GM23248 (cell line): ENCODE measurements around the gene SPATA3. TPM values are rescaled to one million over a fixed set of nuclear protein-coding genes. Genes with fewer than 3 reads are reported as not detected.

Experiments
- DNase-seq: peaks from one replicate; pipeline ENCODE4 v3.0.0-alpha.2; 2015
- H2AFZ ChIP-seq: fragments of 200-600 bp; sonication (generic); 2 replicates; pipeline ENCODE4 v1.6.1; 2016; ENCODE audit warnings: antibody characterized with exemption
- H3F3A ChIP-seq: fragments of 200-600 bp; sonication (generic); 2 replicates; pipeline ENCODE4 v1.6.1; 2016; ENCODE audit warnings: mild to moderate bottlenecking, antibody characterized with exemption, mixed run types; ENCODE audit not compliant: insufficient read depth
- H3K27ac ChIP-seq: fragments of 200-600 bp; sonication (generic); 2 replicates; pipeline ENCODE4 v1.5.1; 2016; ENCODE audit warnings: mild to moderate bottlenecking
- H3K27me3 ChIP-seq: fragments of 200-600 bp; sonication (generic); replicated peaks from 2 replicates; pipeline ENCODE4 v1.6.1; 2016; ENCODE audit warnings: mild to moderate bottlenecking; ENCODE audit not compliant: insufficient read depth
- H3K36me3 ChIP-seq: fragments of 200-600 bp; sonication (generic); 2 replicates; pipeline ENCODE4 v1.6.1; 2016; ENCODE audit warnings: low read depth, mild to moderate bottlenecking
- H3K4me1 ChIP-seq: fragments of 200-600 bp; sonication (generic); 2 replicates; pipeline ENCODE4 v1.6.1; 2016; ENCODE audit warnings: mild to moderate bottlenecking; ENCODE audit not compliant: insufficient read depth
- H3K4me2 ChIP-seq: fragments of 200-600 bp; sonication (generic); one replicate; pipeline ENCODE4 v1.6.1; 2016; ENCODE audit warnings: mild to moderate bottlenecking; ENCODE audit not compliant: unreplicated experiment
- H3K4me3 ChIP-seq: fragments of 200-600 bp; sonication (generic); 2 replicates; pipeline ENCODE4 v1.5.1; 2016; ENCODE audit warnings: mild to moderate bottlenecking
- H3K79me2 ChIP-seq: fragments of 200-600 bp; sonication (generic); 2 replicates; pipeline ENCODE4 v1.6.1; 2016; ENCODE audit warnings: mild to moderate bottlenecking; ENCODE audit not compliant: insufficient read depth
- H3K9ac ChIP-seq: fragments of 200-600 bp; sonication (generic); 2 replicates; pipeline ENCODE4 v1.6.1; 2016; ENCODE audit warnings: mild to moderate bottlenecking
- H3K9me2 ChIP-seq: fragments of 200-600 bp; sonication (generic); 2 replicates; pipeline ENCODE4 v1.6.1; 2016; ENCODE audit warnings: mixed run types, mild to moderate bottlenecking, moderate library complexity; ENCODE audit not compliant: insufficient read depth
- H3K9me3 ChIP-seq: fragments of 200-600 bp; sonication (generic); one replicate; pipeline ENCODE4 v1.6.1; 2017; ENCODE audit warnings: low read depth
- H4K20me1 ChIP-seq: fragments of 200-600 bp; sonication (generic); 2 replicates; pipeline ENCODE4 v1.6.0; 2016; ENCODE audit not compliant: insufficient read depth
- EZH2 ChIP-seq: fragments of 200-600 bp; sonication (generic); IDR thresholded peaks from 2 replicates; pipeline ENCODE4 v1.6.1; 2018; ENCODE audit warnings: antibody characterized with exemption, mild to moderate bottlenecking; ENCODE audit not compliant: insufficient read depth, poor library complexity, severe bottlenecking
- EZH2phosphoT487 ChIP-seq: fragments of 200-600 bp; sonication (generic); IDR thresholded peaks from 2 replicates; pipeline ENCODE4 v1.6.1; 2018; ENCODE audit warnings: antibody characterized with exemption, moderate library complexity, mild to moderate bottlenecking, low read depth; ENCODE audit not compliant: insufficient read depth
- WGBS, 2 experiments: methylation state at CpG; one replicate each; pipeline ENCODE4 v1.1.6; 2015 to 2017; ENCODE audit warnings: low lambda C conversion rate in 2 of 2, low coverage in 1 of 2; ENCODE audit errors: missing lambda C conversion rate in 2 of 2; 5-methylcytosine and 5-hydroxymethylcytosine counted together
- in situ Hi-C: fragments of 300-500 bp; cut with MboI; formaldehyde crosslinking; loops from 2 replicates; pipeline ENCODE4 v1.15.0; 2020
- polyA plus RNA-seq: library from polyadenylated mRNA; unstranded; fragments of >200 nt; fragmentation: Nextera tagmentation; extraction: Ambion mirVana; gene quantifications from 2 replicates; pipeline ENCODE4 v1.2.1, GENCODE V29; 2016
- total RNA-seq: library from RNA; depleted of rRNA; stranded (reverse); fragments of >200 nt; shearing (Covaris generic); gene quantifications from 2 replicates; pipeline ENCODE4 v1.2.3, GENCODE V29; 2014

The SPATA3 gene
- total and polyA plus RNA-seq, 2 experiments from 2014 or later, result not detected

DNA sequence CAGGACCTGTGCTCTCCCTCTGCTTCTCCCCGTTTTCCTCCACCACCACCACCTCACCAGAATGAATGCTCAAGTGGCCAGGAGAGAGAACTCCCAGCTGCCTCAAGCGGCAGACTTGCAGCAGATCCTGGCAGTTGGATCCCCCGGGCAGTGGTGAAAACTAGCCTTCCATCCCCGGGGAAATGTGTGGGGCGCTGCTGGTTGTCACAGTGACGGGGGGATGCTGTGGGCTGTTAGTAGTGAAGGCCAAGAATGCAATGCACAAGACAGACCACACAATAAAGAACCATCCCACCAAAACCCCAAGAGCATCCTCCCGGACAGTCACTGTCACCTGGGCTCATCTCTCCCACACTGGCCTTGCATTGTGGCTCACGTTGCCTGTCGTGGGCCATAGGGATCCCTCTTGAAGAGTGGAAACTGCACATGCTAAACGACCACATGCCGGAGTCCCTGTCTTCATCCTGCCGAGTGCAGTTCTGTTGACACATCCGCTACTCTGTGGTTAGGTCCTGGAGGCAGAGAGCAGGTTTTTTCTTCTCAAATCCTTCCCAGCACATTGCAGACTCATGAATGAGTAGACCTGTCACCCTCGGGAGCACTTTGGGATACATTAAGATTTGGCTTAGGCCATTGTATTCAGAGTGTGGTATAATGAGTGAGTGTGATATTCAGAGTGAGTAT, 13.5 kb downstream of the SPATA3 start:
- Histone ChIP-seq H3K27me3 (peaks cover 40% of the 10 kb centered on the region), H3K9me2 (no peaks in the 10 kb centered on the region), H3K36me3 (no peaks in the 10 kb centered on the region), H3K4me3 (no peak overlapping the region), H4K20me1 (no peaks in the 10 kb centered on the region), H3K4me2 (no peak overlapping the region), H2AFZ (no peak overlapping the region), H3K4me1 (no peaks in the 10 kb centered on the region), H3K79me2 (no peaks in the 10 kb centered on the region), H3K27ac (no peak overlapping the region), H3K9ac (no peak overlapping the region), H3F3A (no peaks in the 10 kb centered on the region), H3K9me3 (no peaks in the 10 kb centered on the region)
- TF ChIP-seq EZH2phosphoT487 (no peak), EZH2 (no peak)
- in situ Hi-C loops, result no loop called here
- no peak for DNase-seq
- WGBS, 2 experiments, result 38 to 40% methylated on average over 14 of the region's 14 CpGs

DNA sequence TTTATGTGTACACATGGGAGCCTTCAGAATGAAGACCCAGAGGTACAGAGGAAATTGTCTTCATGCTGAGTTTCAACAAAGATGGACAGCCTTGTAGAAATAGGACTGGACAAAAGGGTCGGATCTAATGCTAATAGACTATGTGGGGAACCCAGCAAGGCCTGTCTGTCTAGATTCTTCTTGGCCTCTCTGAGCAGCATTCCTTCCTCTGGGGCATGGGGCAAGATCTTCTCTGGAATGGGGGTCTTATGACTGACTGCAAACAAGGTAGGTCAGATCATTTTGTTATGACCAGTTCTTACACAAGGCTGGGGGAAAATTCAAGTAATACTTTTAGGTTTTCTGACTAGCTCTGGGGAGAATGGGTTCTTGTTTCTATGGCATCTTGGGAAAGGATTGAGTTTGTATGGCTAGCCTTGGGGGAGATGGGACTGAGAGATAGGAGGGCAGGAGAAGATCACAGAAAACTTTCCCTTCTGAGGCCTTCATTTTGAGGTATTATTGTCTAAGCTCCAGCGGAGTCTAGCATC, 14.3 kb downstream of the SPATA3 start:
- Histone ChIP-seq H3K27ac (no peak overlapping the region), H3K4me1 (no peaks in the 10 kb centered on the region), H3K9ac (no peak overlapping the region), H3K9me2 (no peaks in the 10 kb centered on the region), H2AFZ (no peak overlapping the region), H3K27me3 (peaks cover 47% of the 10 kb centered on the region), H3K79me2 (no peaks in the 10 kb centered on the region), H3K4me2 (no peak overlapping the region), H3K36me3 (no peaks in the 10 kb centered on the region), H3K4me3 (no peak overlapping the region), H4K20me1 (no peaks in the 10 kb centered on the region), H3F3A (no peaks in the 10 kb centered on the region), H3K9me3 (no peaks in the 10 kb centered on the region)
- in situ Hi-C loops, result no loop called here
- no peak for DNase-seq
- 43 to 53% methylated on average over 2 of the region's 2 CpGs for WGBS, 2 experiments
- no peak for TF ChIP-seq EZH2phosphoT487
- no peak for TF ChIP-seq EZH2

DNA sequence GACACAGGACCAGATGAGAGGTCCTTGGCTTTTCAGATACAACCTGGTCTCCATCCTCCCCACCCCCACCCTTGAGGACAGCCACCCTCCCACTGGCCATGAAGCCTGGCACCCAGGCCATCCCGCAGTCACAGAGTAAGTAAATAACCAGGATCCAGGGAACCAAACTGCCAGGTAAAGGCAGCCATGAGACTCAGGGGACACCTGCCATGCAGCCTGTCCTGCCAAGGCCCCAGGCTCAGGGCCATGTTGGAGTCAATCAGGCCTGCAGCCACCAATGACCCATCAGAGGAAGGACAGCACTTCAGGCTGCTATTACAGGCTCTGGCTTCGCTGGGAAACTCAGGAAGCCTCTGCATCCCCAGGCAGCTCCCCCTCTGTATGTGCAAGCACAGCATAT, 15.6 kb downstream of the SPATA3 start:
- DNase-seq, result no peak
- Histone ChIP-seq H3K9ac (no peak overlapping the region), H3K79me2 (no peaks in the 10 kb centered on the region), H3K27ac (no peak overlapping the region), H3K36me3 (no peaks in the 10 kb centered on the region), H2AFZ (no peak overlapping the region), H3F3A (no peaks in the 10 kb centered on the region), H4K20me1 (no peaks in the 10 kb centered on the region), H3K4me1 (no peaks in the 10 kb centered on the region), H3K9me2 (no peaks in the 10 kb centered on the region), H3K27me3 (peaks cover 53% of the 10 kb centered on the region), H3K4me3 (no peak overlapping the region), H3K9me3 (no peaks in the 10 kb centered on the region), H3K4me2 (no peak overlapping the region)
- TF ChIP-seq EZH2phosphoT487 (no peak), EZH2 (no peak)
- in situ Hi-C loops, result no loop called here
- 48 to 51% methylated on average over 2 of the region's 2 CpGs for WGBS, 2 experiments

DNA sequence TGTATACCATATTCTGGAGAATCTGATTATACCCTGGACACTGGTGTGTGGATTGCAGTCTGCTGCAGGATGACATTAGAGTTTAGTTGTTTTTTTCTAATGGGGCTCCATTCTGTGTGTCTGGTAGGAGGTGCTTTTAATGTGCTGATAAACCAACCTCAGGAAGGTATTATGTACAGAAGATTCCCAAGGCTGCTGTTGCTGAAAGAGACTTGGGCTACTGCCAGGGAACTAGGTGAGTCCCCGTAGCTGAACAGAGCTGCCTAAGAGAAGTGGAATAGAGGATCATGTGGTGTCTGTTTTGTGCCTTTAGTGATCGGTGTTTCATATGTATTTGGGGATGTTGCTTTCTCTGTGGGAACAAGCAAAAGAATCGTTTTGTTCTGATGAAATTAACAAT, 16.5 kb downstream of the SPATA3 start:
- H3K9me3 ChIP-seq, result no peaks in the 10 kb centered on the region
- TF ChIP-seq EZH2 (no peak), EZH2phosphoT487 (no peak)

More for the DNA sequence above, 16.5 kb downstream of the SPATA3 start:
- in situ Hi-C loops, result no loop called here
- Histone ChIP-seq H4K20me1 (no peaks in the 10 kb centered on the region), H3K27me3 (peaks cover 62% of the 10 kb centered on the region), H3F3A (no peaks in the 10 kb centered on the region), H2AFZ (no peak overlapping the region), H3K4me2 (no peak overlapping the region), H3K4me1 (no peaks in the 10 kb centered on the region), H3K36me3 (no peaks in the 10 kb centered on the region), H3K9me2 (no peaks in the 10 kb centered on the region), H3K4me3 (no peak overlapping the region), H3K79me2 (no peaks in the 10 kb centered on the region), H3K27ac (no peak overlapping the region), H3K9ac (no peak overlapping the region)
- 24 to 32% methylated on average over 3 of the region's 3 CpGs for WGBS, 2 experiments
- no peak for DNase-seq
